IMR-90 (cell line): ENCODE data around the gene ATP2B2. TPM values are rescaled to one million over a fixed set of nuclear protein-coding genes. Genes with fewer than 3 reads are reported as not detected.

Experiments
- ATAC-seq: fragments of 200-7000 bp; cut with Tn5 transposase; 2 replicates; pipeline ENCODE4 v1.9.1; 2020; ENCODE audit warnings: low read depth, mild to moderate bottlenecking, moderate library complexity
- BruUV-seq: library from RNA; stranded (reverse); fragments of 400-500 nt; replicated peaks from 2 replicates; lab custom pipeline; 2021; lab: Mats Ljungman, UMichigan
- CTCF ChIA-PET: fragments of 300-600 bp; formaldehyde crosslinking; extraction: SDS; loops from one replicate; lab custom pipeline; 2021; ENCODE audit warnings: antibody characterized with exemption; lab: Yijun Ruan, JAX
- POLR2A ChIA-PET: fragments of 300-600 bp; sonication (Branson Sonifier 250); formaldehyde crosslinking; loops from one replicate; lab custom pipeline; 2022; ENCODE audit warnings: antibody characterized with exemption; ENCODE audit not compliant: unreplicated experiment; lab: Charles Lee
- DNase-seq: peaks from one replicate; pipeline ENCODE4 v3.0.0; 2013
- H2AFZ ChIP-seq: replicated peaks from 2 replicates; pipeline ENCODE3; 2013; ENCODE audit warnings: low read length, mild to moderate bottlenecking; ENCODE audit not compliant: poor library complexity
- H2AK5ac ChIP-seq: 2 replicates; pipeline ENCODE4 v1.6.1; 2013; ENCODE audit warnings: low read depth, low read length, inconsistent platforms
- H2AK9ac ChIP-seq: replicated peaks from 2 replicates; pipeline ENCODE3; 2013; ENCODE audit warnings: mild to moderate bottlenecking, low read depth, low read length, moderate library complexity; ENCODE audit not compliant: poor library complexity
- H2BK120ac ChIP-seq: 2 replicates; pipeline ENCODE4 v1.6.1; 2013; ENCODE audit warnings: low read depth, low read length, inconsistent platforms
- H2BK15ac ChIP-seq: 3 replicates; pipeline ENCODE4 v1.6.1; 2013; ENCODE audit warnings: low read depth, low read length, inconsistent platforms
- H2BK20ac ChIP-seq: 2 replicates; pipeline ENCODE4 v1.6.1; 2013; ENCODE audit warnings: low read depth, mild to moderate bottlenecking, inconsistent platforms, low read length, moderate library complexity
- H2BK5ac ChIP-seq: 2 replicates; pipeline ENCODE4 v1.6.1; 2013; ENCODE audit warnings: mild to moderate bottlenecking, low read depth, low read length, inconsistent platforms; ENCODE audit not compliant: poor library complexity, severe bottlenecking
- H3K14ac ChIP-seq: replicated peaks from 2 replicates; pipeline ENCODE4 v1.6.1; 2013; ENCODE audit warnings: low read depth, low read length, inconsistent platforms
- H3K18ac ChIP-seq: 2 replicates; pipeline ENCODE4 v1.6.1; 2013; ENCODE audit warnings: low read depth, low read length, control low read depth
- H3K23ac ChIP-seq: 2 replicates; pipeline ENCODE4 v1.6.1; 2013; ENCODE audit warnings: low read depth, low read length, inconsistent platforms
- H3K27ac ChIP-seq: 2 replicates; pipeline ENCODE4 v1.5.1; 2013; ENCODE audit warnings: mild to moderate bottlenecking, control low read depth, low read length; ENCODE audit not compliant: insufficient read depth
- H3K27me3 ChIP-seq: 2 replicates; pipeline ENCODE4 v1.6.1; 2013; ENCODE audit warnings: low read length; ENCODE audit not compliant: control insufficient read depth, insufficient read depth
- H3K36me3 ChIP-seq: 2 replicates; pipeline ENCODE4 v1.6.1; 2013; ENCODE audit warnings: low read length, mixed read lengths; ENCODE audit not compliant: control insufficient read depth, insufficient read depth
- H3K4ac ChIP-seq: 2 replicates; pipeline ENCODE4 v1.6.1; 2013; ENCODE audit warnings: low read depth, low read length, inconsistent platforms
- H3K4me1 ChIP-seq: 2 replicates; pipeline ENCODE4 v1.6.1; 2013; ENCODE audit warnings: low read length, mixed read lengths; ENCODE audit not compliant: control insufficient read depth, insufficient read depth
- H3K4me2 ChIP-seq: 2 replicates; pipeline ENCODE4 v1.6.1; 2013; ENCODE audit warnings: low read depth, mild to moderate bottlenecking, control low read depth, low read length, moderate library complexity
- H3K4me3 ChIP-seq: 2 replicates; pipeline ENCODE4 v1.5.1; 2013; ENCODE audit warnings: low read depth, mild to moderate bottlenecking, control low read depth, low read length, moderate library complexity; ENCODE audit not compliant: insufficient read depth
- H3K56ac ChIP-seq: 2 replicates; pipeline ENCODE4 v1.6.1; 2013; ENCODE audit warnings: low read length, inconsistent platforms; ENCODE audit not compliant: insufficient read depth; ENCODE audit errors: extremely low read depth
- H3K79me1 ChIP-seq, 2 experiments: 2 replicates each; pipeline ENCODE4 v1.6.1; 2013; ENCODE audit warnings: low read length in 2 of 2, inconsistent platforms in 1 of 2, low read depth in 1 of 2
- H3K9ac ChIP-seq: 2 replicates; pipeline ENCODE4 v1.6.1; 2013; ENCODE audit warnings: low read depth, low read length, control low read depth
- H3K9me1 ChIP-seq: 2 replicates; pipeline ENCODE4 v1.6.1; 2013; ENCODE audit warnings: low read length, inconsistent platforms; ENCODE audit not compliant: insufficient read depth
- H3K9me3 ChIP-seq: 2 replicates; pipeline ENCODE4 v1.6.1; 2013; ENCODE audit warnings: low read length; ENCODE audit not compliant: control insufficient read depth, insufficient read depth
- H4K20me1 ChIP-seq: 2 replicates; pipeline ENCODE4 v1.6.1; 2013; ENCODE audit warnings: low read length, inconsistent platforms; ENCODE audit not compliant: insufficient read depth
- H4K5ac ChIP-seq: 2 replicates; pipeline ENCODE4 v1.6.1; 2013; ENCODE audit warnings: mild to moderate bottlenecking, low read depth, low read length, control low read depth
- H4K8ac ChIP-seq, 2 experiments: 2 replicates each; pipeline ENCODE4 v1.6.1; 2013; ENCODE audit warnings: low read depth in 2 of 2, low read length in 2 of 2, control low read depth in 1 of 2, inconsistent platforms in 1 of 2
- H4K91ac ChIP-seq: 2 replicates; pipeline ENCODE4 v1.6.1; 2013; ENCODE audit warnings: low read depth, low read length, inconsistent platforms; ENCODE audit not compliant: insufficient read depth
- BHLHE40 ChIP-seq: fragments of 150-350 bp; IDR thresholded peaks from 2 replicates; pipeline ENCODE4 v1.6.1; 2016; ENCODE audit warnings: mild to moderate bottlenecking, low read depth, low read length
- CEBPB ChIP-seq: IDR thresholded peaks from 2 replicates; pipeline ENCODE4 v1.6.1; 2012; ENCODE audit warnings: low read depth, low read length, improper control_type of control experiment
- CHD1 ChIP-seq: IDR thresholded peaks from 2 replicates; pipeline ENCODE4 v1.6.1; 2012; ENCODE audit warnings: low read depth, low read length, improper control_type of control experiment
- CTCF ChIP-seq: conservative IDR thresholded peaks from 2 replicates; pipeline ENCODE4 v1.5.1; 2012; ENCODE audit warnings: mild to moderate bottlenecking, low read depth, low read length, improper control_type of control experiment
- FOS ChIP-seq: fragments of 150-350 bp; IDR thresholded peaks from 2 replicates; pipeline ENCODE4 v1.6.1; 2016; ENCODE audit warnings: low read depth, low read length
- MAFK ChIP-seq: IDR thresholded peaks from 2 replicates; pipeline ENCODE4 v1.6.1; 2012; ENCODE audit warnings: low read depth, low read length, improper control_type of control experiment
- MAZ ChIP-seq: IDR thresholded peaks from 2 replicates; pipeline ENCODE4 v1.6.1; 2012; ENCODE audit warnings: low read depth, mild to moderate bottlenecking, low read length, improper control_type of control experiment, moderate library complexity, borderline replicate concordance
- MXI1 ChIP-seq: IDR thresholded peaks from 2 replicates; pipeline ENCODE4 v1.6.1; 2012; ENCODE audit warnings: low read depth, mild to moderate bottlenecking, low read length, moderate library complexity, borderline replicate concordance
- NFE2L2 ChIP-seq: fragments of 150-350 bp; IDR thresholded peaks from 2 replicates; pipeline ENCODE4 v1.6.1; 2016; ENCODE audit warnings: low read depth, mild to moderate bottlenecking, low read length
- POLR2A ChIP-seq: IDR thresholded peaks from 2 replicates; pipeline ENCODE4 v1.6.1; 2012; ENCODE audit warnings: mild to moderate bottlenecking, low read depth, low read length
- RAD21 ChIP-seq: IDR thresholded peaks from 2 replicates; pipeline ENCODE4 v1.6.1; 2012; ENCODE audit warnings: low read length, improper control_type of control experiment
- RCOR1 ChIP-seq: IDR thresholded peaks from 2 replicates; pipeline ENCODE4 v1.6.1; 2012; ENCODE audit warnings: mild to moderate bottlenecking, low read length, improper control_type of control experiment; ENCODE audit not compliant: insufficient replicate concordance
- RFX5 ChIP-seq: IDR thresholded peaks from 2 replicates; pipeline ENCODE4 v1.8.0; 2012; ENCODE audit warnings: low read depth, mild to moderate bottlenecking, low read length, moderate library complexity
- SMC3 ChIP-seq: fragments of 150-350 bp; IDR thresholded peaks from 2 replicates; pipeline ENCODE4 v1.6.1; 2016; ENCODE audit warnings: low read depth, mild to moderate bottlenecking, antibody characterized with exemption, low read length, moderate library complexity
- WGBS, 2 experiments: methylation state at CpG; one replicate each; pipeline versions ENCODE4 v1.1.5 to v1.1.7; 2013; ENCODE audit warnings: missing lambda C conversion rate in 2 of 2; ENCODE audit not compliant: insufficient read length in 1 of 2; ENCODE audit errors: extremely low coverage in 2 of 2; 5-methylcytosine and 5-hydroxymethylcytosine counted together
- dilution Hi-C: fragments of 300-500 bp; cut with HindIII; formaldehyde crosslinking; loops from one replicate; pipeline ENCODE4 v1.14.3; 2018; ENCODE audit warnings: low sequenced_read_pairs; ENCODE audit not compliant: unreplicated experiment
- in situ Hi-C: fragments of 300-500 bp; cut with MboI; formaldehyde crosslinking; loops from 3 replicates; pipeline ENCODE4 v1.14.3; 2019; ENCODE audit warnings: low sequenced_read_pairs, inconsistent platforms, mixed read lengths
- intact Hi-C: fragments of 100-400 bp; cut with micrococcal nuclease; formaldehyde crosslinking; loops from 2 replicates; pipeline ENCODE4 v1.10.0; 2022
- polyA plus RNA-seq, 3 experiments: library from polyadenylated mRNA; depleted of rRNA; stranded (reverse); fragments of >200 nt; gene quantifications; 2 replicates each; pipeline ENCODE4 v1.2.3, GENCODE V29; 2012; ENCODE audit warnings: low replicate concordance in 1 of 3
- total RNA-seq: library from RNA; depleted of rRNA; stranded (reverse); fragments of >200 nt; gene quantifications from 2 replicates; pipeline ENCODE4 v1.2.3, GENCODE V29; 2012
- TF ChIP-seq, protein P1 (sequence below): fragments of 150-350 bp; IDR thresholded peaks from 2 replicates; pipeline ENCODE4 v1.6.1; 2017; ENCODE audit warnings: mild to moderate bottlenecking, antibody characterized with exemption, low read length, low read depth
- TF ChIP-seq, protein P2 (sequence below): fragments of 150-350 bp; IDR thresholded peaks from 2 replicates; pipeline ENCODE4 v1.6.1; 2016; ENCODE audit warnings: low read depth, mild to moderate bottlenecking, low read length, moderate library complexity, borderline replicate concordance

Gene ATP2B2
- total and polyA plus RNA-seq, 2 of the 4 experiments (the other 2 are of a cell fraction), result under 0.01 to 0.02 TPM

- Histone ChIP-seq H2BK5ac (no peak overlapping the region), H2AK5ac (no peak overlapping the region), H3K9me1 (no peaks in the 10 kb centered on the region), H3K9me3 (peaks cover 27% of the 10 kb centered on the region), H4K91ac (no peak overlapping the region), H4K20me1 (no peaks in the 10 kb centered on the region), H3K14ac (no peak overlapping the region), H3K4me2 (no peak overlapping the region), H2BK15ac (no peak overlapping the region), H3K56ac (no peak overlapping the region), H3K79me1 (no peaks in the 10 kb centered on the region), H3K4ac (no peak overlapping the region), H3K9ac (no peak overlapping the region), H3K4me3 (no peak overlapping the region), H4K5ac (no peak overlapping the region), H2BK120ac (no peak overlapping the region), H2BK20ac (no peak overlapping the region), H4K8ac (no peak overlapping the region), H3K23ac (no peak overlapping the region), H3K18ac (no peak overlapping the region), H3K27me3 (peaks cover 28% of the 10 kb centered on the region; the same call in 1 of the 2 replicates), H3K36me3 (no peaks in the 10 kb centered on the region), H2AFZ (no peak overlapping the region), H3K27ac (no peak overlapping the region), H2AK9ac (no peak overlapping the region), H3K4me1 (no peaks in the 10 kb centered on the region)
- dilution Hi-C loops, result no loop called here
- DNase-seq (no peak), ATAC-seq (no peak)
- CTCF ChIA-PET, result interaction anchor here (1.4 kb wide), 1 partner anchor 45 kb away, joined by 3 read pairs; no protein-coding TSS in a partner anchor
- intact Hi-C loops, result no loop called here
- no CpG with 5 or more reads among the region's 1 CpG for WGBS, 2 experiments
- POLR2A ChIA-PET, result no interaction called here
- TF ChIP-seq RCOR1 (no peak), MXI1 (no peak), BHLHE40 (no peak), CHD1 (no peak), FOS (no peak), POLR2A (no peak), CEBPB (no peak), CTCF (no peak), RAD21 (no peak), MAZ (no peak), RFX5 (no peak), MAFK (no peak), SMC3 (no peak), NFE2L2 (no peak)
- TF ChIP-seq, protein P1, sequence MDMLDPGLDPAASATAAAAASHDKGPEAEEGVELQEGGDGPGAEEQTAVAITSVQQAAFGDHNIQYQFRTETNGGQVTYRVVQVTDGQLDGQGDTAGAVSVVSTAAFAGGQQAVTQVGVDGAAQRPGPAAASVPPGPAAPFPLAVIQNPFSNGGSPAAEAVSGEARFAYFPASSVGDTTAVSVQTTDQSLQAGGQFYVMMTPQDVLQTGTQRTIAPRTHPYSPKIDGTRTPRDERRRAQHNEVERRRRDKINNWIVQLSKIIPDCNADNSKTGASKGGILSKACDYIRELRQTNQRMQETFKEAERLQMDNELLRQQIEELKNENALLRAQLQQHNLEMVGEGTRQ, result no peak
- TF ChIP-seq, protein P2, sequence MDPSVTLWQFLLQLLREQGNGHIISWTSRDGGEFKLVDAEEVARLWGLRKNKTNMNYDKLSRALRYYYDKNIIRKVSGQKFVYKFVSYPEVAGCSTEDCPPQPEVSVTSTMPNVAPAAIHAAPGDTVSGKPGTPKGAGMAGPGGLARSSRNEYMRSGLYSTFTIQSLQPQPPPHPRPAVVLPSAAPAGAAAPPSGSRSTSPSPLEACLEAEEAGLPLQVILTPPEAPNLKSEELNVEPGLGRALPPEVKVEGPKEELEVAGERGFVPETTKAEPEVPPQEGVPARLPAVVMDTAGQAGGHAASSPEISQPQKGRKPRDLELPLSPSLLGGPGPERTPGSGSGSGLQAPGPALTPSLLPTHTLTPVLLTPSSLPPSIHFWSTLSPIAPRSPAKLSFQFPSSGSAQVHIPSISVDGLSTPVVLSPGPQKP, result no peak
- in situ Hi-C loops, result no loop called here
- BruUV-seq, result no TSS peak
These were observed 116.0 kb downstream of the ATP2B2 start for GRCh38 chr3:10389339-10389738.
